ENCODE data around the gene RAMP1.
A peak's percentile ranks its signal among the peaks of the same experiment; 100 is the strongest.

Gene RAMP1

GRCh38 chr2:237909075-237909695 is 49.8 kb downstream of the RAMP1 start:
- intact Hi-C loops (cut with DNase I): no loop called here
- peak in 1 of 42 donors; percentile 17 for DNase-seq

GRCh38 chr2:237909801-237910475 is 50.5 kb downstream of the RAMP1 start:
- peak in 1 of 42 donors; percentile 10 for DNase-seq
- intact Hi-C loops (cut with DNase I): no loop called here

GRCh38 chr2:237910576-237911362 is 51.3 kb downstream of the RAMP1 start:
- peak in 1 of 42 donors; percentile 19 for DNase-seq
- intact Hi-C loops (cut with DNase I): no loop called here

GRCh38 chr2:237911363-237912017 is 52.1 kb downstream of the RAMP1 start:
- DNase-seq: peak in 2 of 42 donors; percentile 5 to 29
- intact Hi-C loops (cut with DNase I): no loop called here

GRCh38 chr2:237912271-237913192 is 53.1 kb downstream of the RAMP1 start:
- intact Hi-C loops (cut with DNase I): no loop called here
- peak in 2 of 42 donors; percentile 17 to 36 for DNase-seq

- peak in 2 of 42 donors; percentile 15 to 18 for DNase-seq
- intact Hi-C loops (cut with DNase I): no loop called here
Observed at GRCh38 chr2:237913193-237913917, 53.9 kb downstream of the RAMP1 start.

GRCh38 chr2:237915576-237915975 is 56.2 kb downstream of the RAMP1 start:
- intact Hi-C loops (cut with DNase I): loop anchor here (5.0 kb wide), 1 partner anchor 42 kb away; no protein-coding TSS in a partner anchor
- DNase-seq: peak in 3 of 42 donors; percentile 9 to 12 (median 11)

- peak in 2 of 42 donors; percentile 15 to 35 for DNase-seq
- intact Hi-C loops (cut with DNase I): loop anchor here (5.0 kb wide), 1 partner anchor 41 kb away; no protein-coding TSS in a partner anchor
Observed at GRCh38 chr2:237916296-237916695, 56.9 kb downstream of the RAMP1 start.

- DNase-seq: no peak
- intact Hi-C loops (cut with DNase I): loop anchor here (5.0 kb wide), 1 partner anchor 39 kb away; no protein-coding TSS in a partner anchor
Observed at GRCh38 chr2:237917696-237918374, 58.4 kb downstream of the RAMP1 start.

- intact Hi-C loops (cut with DNase I): loop anchor here (5.0 kb wide), 1 partner anchor 38 kb away; no protein-coding TSS in a partner anchor
- peak in 4 of 42 donors; percentile 26 to 54 (median 36) for DNase-seq
Observed at GRCh38 chr2:237919593-237919992, 60.2 kb downstream of the RAMP1 start.

- intact Hi-C loops (cut with DNase I): no loop called here
- peak in 1 of 42 donors; percentile 33 for DNase-seq
Observed at GRCh38 chr2:237920673-237921072, 61.2 kb downstream of the RAMP1 start.

GRCh38 chr2:237921967-237922492 is 62.6 kb downstream of the RAMP1 start:
- DNase-seq: no peak
- intact Hi-C loops (cut with DNase I): no loop called here

GRCh38 chr2:237922641-237923361 is 63.4 kb downstream of the RAMP1 start:
- DNase-seq: peak in 1 of 42 donors; percentile 31
- intact Hi-C loops (cut with DNase I): no loop called here

GRCh38 chr2:237923481-237924163 is 64.2 kb downstream of the RAMP1 start:
- peak in 33 of 42 donors; percentile 23 to 77 (median 57) for DNase-seq
- intact Hi-C loops (cut with DNase I): no loop called here

- intact Hi-C loops (cut with DNase I): no loop called here
- DNase-seq: no peak
Observed at GRCh38 chr2:237924164-237924534, 64.7 kb downstream of the RAMP1 start.
